GM21528 (cell line): ENCODE measurements around the gene THOP1.

Experiments
- ATAC-seq: cut with Tn5 transposase; IDR thresholded peaks from one replicate; pipeline ENCODE4 v1.9.1; 2021; ENCODE audit warnings: mild to moderate bottlenecking, moderate library complexity; ENCODE audit not compliant: unreplicated experiment, low FRiP score

The THOP1 gene

DNA sequence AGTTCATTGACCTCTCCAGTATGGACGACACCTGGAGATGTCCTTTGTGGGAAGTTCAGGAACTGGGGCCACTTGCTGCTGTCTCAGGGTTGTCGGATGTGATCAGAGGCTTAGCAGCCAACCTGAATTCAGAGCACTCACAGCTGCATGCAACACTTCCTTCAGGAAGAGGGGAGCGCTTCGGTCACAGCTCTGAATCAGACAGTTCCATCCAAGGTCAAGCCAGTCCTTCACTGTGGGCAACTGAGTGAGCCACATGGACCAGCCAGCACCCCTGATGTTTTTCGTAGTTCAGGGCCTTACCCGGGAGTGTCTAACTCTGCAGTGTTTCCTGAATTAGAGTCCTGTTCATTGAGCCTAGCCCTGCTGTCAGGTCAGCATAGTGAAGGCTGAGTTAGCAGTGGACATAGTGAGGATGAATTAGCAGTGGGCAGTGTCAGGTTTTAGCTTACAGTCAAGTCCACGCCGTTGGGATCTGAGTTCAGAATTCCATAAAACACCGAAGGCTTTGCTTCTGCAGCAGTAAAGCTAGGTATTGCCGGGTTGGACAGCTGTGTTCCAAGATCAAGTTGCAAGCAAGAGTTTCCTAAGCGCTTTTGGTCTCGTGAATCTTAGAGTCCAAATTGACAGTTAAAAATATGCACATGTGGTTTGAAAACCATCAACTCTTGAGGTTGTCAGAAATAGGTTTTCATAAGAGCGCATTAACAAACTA lies 61.0 kb downstream of the THOP1 start:
- no peak for ATAC-seq

DNA sequence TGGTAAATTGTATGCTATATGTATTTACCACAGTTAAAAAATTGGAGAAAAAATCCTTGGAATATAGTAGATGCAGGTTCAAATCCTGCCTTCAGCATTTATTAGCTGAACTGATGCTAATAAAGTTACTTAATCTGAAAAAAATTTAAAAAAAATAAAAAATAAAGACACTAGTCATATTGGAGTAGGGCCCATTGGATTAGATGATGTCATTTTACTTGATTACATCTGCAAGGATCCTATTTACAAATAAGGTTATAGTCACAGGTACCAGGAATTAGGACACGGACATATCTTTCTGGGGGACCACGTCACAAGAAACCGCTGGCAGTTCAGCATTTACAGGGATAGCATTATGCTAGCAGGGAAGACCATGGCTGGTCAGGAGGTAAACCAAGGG lies 62.2 kb downstream of the THOP1 start:
- ATAC-seq: no peak

DNA sequence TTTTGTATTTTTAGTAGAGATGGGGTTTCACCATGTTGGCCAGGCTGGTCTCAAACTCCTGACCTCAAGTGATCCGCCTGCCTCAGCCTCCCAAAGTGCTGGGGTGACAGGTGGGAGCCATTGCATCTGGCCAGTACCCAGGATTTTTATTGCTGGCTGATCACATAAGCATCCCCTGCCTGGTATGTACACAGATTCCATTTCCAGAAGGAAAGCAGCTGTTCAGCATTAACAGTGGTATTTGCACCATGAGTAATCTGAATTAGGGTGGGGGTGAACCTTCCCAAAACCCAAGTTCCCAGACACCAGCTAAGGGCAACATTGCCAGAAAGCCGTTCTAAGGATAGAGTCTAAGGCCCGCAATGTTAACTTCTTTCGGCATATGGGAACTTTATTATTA lies 63.3 kb downstream of the THOP1 start:
- ATAC-seq: no peak

DNA sequence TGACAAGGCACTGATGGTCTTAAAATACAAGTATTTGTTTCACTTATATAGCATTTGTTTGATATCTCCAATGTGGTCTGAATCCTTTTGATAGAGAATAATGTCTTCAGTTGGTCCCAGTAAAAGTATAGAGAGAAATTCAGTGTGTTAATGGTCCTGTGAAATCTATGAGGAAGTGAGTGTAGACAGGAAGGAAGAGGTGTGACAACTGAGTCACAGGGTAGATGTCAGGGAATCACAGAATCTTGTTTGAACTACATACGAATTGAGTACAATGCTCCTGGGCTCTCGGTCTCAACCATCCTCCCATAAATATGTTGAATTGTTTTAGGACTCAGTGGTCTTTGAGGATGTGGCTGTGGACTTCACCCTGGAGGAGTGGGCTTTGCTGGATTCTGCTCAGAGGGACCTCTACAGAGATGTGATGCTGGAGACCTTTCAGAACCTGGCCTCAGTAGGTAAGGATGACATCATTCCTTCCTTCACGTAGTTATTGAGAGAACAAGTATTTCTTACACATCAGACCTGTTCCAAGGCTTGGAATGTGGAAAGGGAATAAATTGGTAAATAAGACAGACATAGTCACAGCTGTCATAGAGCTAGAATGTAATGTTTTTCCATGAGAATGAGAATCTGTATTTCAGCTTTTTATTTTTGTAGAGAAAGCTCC lies 65.1 kb downstream of the THOP1 start:
- no peak for ATAC-seq

DNA sequence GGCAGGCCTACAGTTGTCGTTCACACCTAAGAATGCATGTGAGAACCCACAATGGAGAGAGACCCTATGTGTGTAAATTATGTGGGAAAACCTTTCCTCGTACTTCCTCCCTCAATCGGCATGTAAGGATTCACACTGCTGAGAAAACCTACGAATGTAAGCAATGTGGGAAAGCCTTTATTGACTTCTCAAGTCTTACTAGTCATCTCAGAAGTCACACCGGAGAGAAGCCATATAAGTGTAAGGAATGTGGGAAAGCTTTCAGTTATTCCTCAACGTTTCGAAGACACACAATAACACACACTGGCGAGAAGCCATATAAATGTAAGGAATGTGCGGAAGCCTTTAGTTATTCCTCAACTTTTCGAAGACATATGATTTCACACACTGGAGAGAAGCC lies 67.3 kb downstream of the THOP1 start:
- no peak for ATAC-seq

DNA sequence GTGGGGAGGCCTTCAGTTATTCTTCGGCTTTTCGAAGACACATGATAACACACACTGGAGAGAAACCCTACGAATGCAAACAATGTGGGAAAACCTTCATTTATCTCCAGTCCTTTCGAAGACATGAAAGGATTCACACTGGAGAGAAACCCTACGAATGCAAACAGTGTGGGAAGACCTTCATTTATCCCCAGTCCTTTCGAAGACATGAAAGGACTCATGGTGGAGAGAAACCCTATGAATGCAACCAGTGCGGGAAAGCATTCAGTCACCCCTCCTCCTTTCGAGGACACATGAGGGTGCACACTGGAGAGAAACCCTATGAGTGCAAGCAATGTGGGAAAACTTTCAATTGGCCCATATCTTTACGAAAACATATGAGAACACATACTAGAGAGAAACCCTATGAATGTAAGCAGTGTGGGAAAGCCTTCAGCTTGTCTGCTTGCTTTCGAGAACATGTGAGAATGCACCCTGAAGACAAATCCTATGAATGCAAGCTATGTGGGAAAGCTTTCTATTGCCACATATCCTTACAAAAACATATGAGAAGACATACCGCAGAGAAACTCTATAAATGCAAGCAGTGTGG lies 67.8 kb downstream of the THOP1 start:
- ATAC-seq: no peak

DNA sequence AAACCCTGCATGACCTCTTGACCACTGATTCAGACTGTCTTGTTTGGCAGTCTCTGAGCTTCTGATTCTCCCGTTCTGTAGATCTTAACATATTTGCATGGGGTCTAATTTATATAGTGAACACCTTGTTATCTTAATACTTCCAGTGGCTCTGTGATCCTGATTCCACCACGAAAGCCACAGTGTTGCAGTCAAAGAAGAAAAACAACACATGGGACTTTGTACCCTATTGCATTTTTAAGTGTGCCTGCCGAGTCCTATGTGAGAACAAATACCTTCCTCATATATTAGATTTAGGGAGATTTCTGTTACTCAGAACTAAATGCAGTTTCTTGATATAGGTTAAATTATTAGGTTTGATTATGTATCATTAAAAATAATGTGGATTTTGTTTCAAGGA lies 69.5 kb downstream of the THOP1 start:
- no peak for ATAC-seq

DNA sequence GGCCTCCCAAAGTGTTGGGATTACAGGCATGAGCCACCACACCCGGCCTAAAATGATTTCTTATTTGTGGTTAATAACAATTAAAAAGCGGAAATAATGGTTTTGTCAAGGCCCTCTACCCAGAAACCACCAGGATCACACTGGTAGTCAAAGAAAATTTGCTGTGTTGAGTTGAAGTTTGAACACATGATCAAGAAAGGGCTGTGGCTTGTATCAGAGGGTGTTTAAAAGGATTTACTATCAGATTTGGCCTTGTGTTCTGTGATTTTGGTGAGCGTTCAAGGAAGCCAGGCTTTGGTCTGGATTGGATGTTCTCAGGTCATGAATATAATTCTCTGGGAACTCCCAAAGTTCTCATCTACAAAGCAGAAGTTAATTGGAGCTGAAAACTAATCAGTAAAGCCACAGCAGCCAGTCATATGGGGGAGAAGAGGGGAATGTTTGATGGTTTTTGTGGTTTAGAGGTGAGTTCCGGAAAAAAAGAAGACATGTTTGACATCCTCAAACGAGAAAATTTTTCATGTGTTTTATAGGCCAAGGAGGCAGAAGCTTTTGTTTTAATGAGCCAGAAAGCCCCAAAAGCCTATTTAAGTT lies 71.3 kb downstream of the THOP1 start:
- no peak for ATAC-seq

DNA sequence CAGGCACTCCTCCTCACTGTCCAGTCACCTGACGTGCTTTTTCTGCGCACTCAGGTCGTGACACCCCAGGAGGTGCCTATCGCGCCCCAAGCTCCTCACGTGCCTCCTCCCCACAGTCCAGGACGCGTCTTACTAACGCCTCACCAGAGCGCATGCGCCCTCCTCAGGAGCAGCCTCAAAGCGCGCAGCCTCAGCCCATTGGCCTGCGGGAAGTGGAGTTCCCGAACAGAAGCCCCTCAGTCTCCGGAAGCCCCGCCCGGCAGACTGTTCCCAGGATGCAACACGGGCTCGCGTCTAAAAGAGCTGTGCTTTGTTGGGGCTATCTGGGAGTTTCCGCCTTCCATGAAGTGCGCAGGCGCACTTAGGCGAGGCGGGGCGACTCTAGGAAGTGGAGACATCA lies 73.6 kb downstream of the THOP1 start:
- no peak for ATAC-seq

DNA sequence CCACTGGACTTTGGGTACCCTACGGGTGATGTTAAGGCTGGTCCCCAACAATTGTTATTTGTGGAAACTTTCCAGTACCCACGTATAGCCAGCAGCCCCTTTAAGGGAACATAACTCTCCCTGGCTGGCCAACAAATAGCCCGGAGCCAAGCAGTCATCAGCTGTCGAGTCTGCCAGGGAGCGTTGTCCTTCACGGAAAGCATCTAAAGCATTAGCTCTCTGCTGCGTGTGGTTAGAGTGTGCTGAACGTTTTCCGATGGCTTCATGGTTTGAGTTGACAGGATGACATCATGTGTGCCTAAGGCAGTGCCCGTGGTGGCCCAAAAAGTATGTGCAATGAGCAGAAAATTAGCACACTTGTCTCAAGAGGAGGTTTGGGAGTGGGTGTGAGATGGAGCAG lies 78.5 kb downstream of the THOP1 start:
- no peak for ATAC-seq
